Fibroblast of skin of back (primary cell): ENCODE measurements around the gene PROSER3.
A peak's percentile ranks its signal among the peaks of the same experiment; 100 is the strongest.
"Not testable (repeated sequence)": the region's sequence is repeated elsewhere in the genome, so short reads cannot be mapped to it uniquely, and the experiment has no call there.

Experiments
- DNase-seq: peaks from one replicate; pipeline ENCODE4 v3.0.0-alpha.2; 2013

Gene PROSER3

DNA sequence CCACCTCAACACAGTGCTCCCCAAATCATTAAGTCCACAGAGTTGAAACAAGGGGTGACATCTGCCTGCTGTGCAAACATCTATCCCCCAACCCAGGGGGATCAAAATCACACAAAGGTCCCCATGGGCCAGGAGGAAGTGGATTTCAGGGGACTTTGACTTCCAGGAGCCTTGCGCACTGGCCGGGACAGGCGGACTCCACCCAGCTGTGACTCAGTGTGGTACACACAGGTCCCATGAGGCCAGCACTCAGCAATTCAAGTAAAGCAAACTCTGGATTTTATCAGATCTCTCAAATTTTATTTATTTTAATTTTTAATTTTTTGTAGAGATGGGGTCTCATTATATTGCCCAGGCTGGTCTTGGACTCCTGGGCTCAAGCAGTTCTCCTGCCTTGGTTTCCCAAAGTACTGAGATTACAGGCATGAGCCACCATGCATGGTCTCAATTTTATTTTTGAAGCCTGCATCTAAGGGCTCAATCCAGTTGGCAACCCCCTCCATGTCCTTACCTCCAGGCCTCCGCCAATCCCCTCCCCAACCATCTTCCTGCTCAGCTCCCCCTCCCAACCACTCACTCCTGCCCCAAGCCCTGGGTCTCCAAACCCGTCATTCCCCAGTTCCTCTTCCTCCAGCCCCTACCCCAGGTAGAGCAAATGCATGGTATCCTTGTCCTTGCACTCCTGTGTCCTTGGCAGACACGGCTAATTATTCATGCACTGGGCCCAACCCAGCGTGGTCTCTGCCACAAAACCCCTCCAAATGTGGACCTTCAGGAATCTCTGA is 35.6 kb downstream of the PROSER3 start:
- peak; percentile 50 for DNase-seq

DNA sequence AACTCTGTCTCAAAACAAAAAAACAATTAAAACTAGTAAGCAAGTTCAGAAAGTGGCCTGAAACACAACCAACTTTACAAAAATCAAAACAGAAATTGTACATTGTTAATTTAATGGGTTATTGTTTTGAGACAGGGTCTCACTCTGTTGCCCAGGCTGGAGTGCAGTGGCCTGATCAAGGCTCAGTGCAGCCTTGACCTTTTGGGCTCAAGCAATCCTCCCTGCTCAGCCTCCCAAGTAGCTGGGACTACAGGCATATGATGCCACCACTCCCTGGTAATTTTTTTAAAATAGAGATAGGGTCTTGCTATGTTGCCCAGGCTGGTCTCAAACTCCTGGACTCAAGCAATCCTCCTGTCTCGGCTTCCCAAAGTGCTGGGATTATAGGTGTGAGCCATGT is 37.6 kb downstream of the PROSER3 start:
- DNase-seq, result not testable (repeated sequence)

DNA sequence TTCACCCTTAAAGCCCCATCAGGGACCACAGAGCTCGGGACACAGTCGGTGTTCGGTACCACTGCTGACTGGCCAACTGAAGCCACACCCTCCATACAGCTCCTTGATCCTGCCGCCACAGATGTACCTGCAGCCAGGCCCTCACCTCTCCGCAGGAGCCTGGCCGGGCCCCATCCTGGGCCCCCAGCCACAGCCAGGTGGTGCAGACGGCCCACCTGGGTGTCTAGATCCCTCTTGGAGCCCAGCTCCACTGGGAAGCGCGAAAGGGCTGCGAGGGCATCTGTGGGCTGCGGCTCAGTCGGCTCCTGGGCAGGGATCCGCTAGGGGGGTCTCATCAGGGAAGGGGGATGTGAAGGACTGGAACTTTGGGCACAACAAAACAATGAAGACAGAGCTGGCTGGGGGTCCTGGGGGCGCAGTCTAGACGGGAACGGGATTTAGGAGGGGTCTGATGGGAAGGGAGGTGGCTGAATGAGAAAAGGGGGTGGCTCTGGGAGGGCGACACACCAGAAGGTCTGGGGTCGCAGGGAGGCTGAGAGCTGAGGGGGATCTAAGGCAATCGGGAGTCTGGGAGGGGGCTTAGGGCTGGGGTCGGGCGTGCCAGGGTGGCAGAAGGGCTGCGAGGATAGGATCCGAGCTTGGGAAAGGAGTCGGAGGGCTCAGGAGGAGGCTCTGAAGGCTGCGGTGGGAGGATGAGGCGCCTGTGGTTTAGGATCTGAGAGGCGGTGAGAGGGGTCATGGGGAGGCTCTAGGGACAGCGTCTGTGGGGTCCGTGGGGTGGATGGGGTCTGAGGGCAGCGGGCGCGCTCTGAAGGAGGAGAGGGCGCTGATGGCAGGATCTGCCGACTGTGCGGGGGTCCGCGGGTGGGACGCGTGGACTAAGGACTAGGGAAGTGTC is 38.9 kb downstream of the PROSER3 start:
- DNase-seq, result no peak

DNA sequence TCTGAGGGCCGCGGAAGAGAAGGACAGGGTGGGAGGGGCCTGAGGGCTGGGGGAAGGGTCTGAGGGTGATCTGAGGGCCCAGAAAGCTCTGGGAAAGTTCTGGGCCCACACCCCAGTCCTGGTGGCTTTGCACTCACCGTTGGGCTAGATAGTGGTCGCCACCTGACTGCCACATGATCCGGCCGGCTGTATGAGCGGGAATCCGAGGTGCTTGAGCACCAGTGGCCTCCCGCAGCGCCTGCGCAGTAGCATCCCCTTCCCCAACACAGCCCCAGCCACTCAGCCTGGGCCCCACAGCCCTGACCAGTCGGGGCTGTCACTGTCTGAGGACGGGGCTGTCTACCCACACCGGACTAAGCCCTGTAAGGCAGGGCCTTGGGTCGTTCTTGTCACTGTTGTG is 39.7 kb downstream of the PROSER3 start:
- no peak for DNase-seq

DNA sequence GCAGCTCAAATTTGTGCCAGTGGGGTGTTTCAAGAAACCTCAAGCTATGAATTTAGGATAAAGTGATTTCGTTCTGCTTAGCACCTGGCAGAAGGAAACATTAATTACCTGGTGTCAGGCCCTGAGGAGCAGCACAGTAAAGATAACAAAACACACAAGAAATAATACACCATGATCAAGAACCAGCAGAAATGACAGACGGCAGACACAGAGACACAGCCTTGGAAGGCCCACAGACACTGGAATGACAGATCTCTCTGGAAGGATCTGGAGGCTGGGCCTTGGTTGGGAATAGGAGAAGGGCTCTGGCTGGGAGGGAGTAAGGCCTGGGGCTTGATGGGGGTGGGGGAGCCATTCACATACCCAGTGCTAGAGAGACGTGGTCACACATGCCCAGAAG is 43.9 kb downstream of the PROSER3 start:
- no peak for DNase-seq

DNA sequence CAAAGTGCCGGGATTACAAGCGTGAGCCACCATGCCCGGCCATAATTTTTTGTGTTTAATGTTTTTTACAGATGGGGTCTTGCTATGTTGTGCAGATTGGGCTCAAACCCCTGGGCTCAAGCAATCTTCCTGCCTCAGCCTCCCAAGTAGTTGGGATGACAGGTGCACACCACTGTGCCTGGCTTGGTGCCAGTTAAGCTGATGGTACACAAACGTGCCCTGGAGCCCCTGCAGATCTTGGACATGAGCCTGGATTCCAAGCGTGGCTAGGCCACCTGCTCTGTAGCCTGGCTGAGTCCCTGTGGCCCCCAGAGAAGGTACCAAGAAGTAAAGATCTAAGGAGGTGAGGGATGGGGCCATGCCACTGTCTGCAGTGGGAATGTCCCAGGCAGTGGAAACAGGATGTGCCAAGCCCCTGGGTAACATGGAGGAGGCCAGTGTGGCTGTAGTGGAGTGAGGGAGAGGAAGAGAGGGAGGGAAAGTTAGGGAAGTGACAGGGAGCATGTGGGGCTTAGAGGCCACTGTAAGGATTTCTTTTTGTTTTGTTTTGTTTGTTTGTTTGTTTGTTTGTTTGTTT is 47.6 kb downstream of the PROSER3 start:
- DNase-seq, result no peak

DNA sequence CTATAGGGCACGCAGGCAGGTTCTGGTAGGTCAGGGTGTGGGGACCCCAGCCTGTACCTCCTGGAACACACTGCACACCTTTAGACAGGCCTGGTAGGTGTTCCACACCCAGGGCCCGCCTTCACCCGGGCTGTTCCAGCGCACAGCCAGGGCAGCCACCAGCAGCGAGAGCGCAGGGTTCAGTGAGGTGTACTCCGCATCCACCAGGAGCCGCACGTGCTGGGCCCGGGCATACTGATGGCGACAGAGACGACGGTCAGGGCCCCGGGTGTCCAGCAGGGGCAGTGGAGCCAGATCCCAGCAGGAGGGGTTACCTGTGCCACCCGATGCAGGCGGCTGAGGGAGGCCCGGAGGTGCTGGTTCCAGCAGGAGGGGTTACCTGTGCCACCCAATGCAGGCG is 48.6 kb downstream of the PROSER3 start:
- no peak for DNase-seq

DNA sequence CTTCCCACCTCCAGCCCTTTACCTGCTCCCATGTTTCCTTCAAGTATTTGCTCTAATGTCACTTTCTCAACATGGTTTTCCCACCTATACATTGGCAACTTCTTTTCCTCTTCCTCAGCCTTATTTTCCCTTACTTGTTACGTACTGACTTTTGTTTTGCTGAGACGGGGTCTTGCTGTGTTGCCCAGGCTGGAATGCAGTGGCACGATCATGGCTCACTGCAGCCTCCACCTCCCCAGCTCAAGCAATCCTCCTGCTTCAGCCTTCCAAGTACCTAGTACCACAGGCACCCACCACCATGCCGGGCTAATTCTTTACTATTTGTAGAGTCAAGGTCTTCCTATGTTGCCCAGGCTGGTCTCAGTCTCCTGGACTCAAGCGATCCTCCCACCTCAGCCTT is 49.7 kb downstream of the PROSER3 start:
- DNase-seq, result no peak

DNA sequence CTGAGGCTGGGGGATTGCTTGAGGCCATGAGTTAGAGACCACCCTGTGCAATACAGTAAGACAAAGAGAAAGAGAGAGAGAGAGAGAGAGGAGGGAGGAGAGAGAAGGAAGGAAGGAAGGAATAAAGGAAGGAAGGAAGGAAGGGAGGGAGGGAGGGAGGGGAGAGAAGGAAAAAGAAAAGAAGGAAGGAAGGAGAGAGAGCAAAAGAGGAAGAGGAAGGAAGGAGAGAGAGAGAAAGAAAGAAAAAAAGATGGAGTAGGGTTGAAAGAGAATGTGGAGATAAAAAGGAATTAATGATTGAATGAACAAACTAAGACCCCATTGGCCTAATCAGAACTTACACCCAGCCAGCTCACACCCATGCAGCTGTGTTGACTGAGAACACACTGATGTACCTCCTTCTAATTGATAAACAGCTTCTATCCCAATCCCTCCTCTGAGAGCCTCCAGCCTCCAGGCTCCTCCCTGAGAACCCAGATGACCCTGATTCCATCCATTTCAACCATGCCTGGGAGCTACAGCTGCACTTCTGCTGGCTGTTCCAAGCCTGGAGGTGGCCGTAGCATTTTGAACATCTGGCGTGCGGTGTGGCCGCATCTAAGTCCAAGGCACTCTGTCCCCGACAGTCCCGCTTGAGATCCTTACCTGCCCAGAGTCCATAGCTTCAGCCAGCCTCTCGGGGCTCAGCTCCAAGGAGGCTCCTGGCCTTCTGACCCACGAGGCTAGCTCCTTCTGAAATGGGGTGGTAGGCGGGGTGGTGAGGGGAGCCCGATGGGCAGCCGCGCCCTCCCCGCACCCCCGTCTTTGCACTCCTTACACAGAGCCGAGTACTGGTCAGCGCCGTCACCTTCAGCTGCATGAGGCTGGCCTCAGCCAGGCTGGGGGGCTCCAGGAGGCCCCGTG is 53.6 kb downstream of the PROSER3 start:
- DNase-seq, result no peak

DNA sequence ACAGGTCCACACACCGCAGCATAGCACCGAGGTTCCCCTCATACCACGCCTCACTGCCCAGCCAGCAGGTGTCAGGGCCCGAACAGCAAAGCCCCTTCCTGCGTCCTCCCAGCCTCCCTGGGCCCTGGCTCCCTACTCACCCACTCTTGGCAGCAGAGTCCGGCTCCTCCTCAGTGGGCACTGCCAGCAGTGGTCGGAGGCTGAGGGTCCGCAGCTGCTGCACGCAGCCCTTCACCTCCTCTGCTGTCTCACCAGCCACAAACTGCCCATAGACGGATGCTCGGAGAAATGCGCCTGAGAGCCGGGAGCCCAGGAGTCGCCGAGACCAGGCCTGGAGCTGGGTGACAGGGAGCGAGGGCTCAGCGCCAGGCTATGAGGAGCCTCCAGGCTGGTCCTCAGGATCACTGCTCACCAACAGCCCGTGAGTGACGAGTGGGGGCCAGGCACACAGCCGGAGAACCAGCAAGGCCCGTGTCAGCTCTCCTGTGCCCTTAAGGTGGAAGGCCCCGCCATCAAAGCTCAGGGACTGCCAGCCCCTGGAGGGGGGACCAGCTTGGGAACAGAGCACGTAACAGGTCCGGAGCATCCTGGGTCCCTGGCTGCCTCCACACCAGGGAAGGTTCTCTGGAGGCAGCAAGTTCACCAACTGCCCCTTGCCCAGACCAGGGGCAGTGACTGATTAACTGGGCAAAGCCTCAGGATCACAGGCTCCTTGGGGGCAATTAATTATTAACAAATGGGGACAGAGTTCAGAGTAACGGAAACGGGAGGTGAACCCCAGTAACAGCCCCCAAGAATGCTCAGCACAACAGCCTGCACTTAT is 54.5 kb downstream of the PROSER3 start, which contains the start of gene PRODH2:
TSS of gene PRODH2 (minus strand) at position 626 of the 823 bp plus-strand sequence. CDS start at position 586, 40 bp downstream.
- DNase-seq, result no peak

DNA sequence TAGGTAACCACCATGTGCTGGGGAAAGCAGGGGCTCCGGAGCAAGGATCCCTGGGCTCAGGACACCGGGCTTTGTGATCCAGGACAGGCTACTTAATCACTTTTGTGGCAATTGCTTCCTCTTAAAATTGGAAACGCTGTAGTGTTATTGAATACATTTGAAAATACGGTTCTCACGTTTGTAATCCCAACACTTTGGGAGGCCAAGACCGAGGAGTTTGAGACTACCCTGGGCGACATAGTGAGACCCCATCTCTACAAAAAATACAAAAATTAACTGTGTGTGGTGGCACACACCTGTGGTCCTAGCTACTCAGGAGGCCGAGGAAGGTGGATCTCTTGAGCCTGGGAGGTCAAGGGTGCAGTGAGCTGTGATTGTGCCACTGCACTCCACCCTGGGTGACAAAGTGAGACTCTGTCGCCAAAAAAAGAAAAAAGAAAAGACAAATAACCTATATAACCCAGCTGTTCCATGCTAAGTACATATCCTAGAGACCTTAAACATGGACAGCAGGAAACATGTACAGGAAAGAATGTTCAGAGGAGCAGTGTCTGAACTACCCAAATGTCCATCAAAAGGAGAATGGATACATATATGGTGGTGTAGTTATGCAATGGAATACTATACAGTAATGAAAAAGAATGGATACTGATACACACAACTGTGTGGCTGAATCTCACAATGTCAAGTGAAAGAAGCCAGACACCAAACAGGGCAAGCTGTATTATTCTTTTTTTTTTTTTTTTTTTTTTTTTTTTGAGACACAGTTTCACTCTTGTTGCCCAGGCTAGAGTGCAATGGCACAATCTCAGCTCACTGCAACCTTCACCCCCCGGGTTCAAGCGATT is 55.3 kb downstream of the PROSER3 start:
- DNase-seq, result no peak

DNA sequence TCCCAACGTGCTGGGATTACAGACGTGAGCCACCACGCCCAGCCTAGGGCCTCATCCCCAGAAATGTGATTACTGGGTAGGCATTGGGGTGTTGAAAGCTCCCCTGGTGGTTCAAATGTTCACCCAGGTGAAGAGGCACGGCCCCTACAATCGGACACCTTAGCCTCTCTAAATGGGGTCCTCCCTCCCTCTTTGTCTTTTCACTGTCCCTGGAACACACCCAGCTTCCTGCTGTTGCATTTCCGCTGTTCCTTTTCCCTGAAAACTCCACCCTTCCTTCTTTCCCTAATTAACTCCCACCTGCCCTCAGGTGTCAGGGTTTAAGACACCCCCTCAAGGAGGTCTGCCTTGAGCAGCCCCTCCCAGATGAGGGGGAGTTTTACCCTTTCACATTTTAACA is 58.3 kb downstream of the PROSER3 start:
- no peak for DNase-seq

DNA sequence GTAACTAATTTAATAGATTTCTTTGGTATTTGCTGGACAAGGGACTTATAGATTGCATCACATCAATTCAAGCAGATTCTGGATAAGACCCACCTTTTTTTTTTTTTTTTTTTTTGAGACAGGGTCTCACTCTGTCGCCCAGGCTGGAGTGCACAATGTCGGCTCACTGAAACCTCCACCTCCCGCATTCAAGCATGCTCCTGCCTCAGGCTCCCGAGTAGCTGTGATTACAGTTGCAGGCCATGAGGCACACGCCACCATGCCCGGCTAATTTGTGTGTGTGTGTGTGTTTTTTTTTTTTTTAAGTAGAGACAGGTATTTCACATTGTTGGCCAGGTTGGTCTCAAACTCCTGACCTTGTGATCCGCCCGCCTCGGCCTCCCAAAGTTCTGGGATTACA is 58.9 kb downstream of the PROSER3 start:
- no peak for DNase-seq

DNA sequence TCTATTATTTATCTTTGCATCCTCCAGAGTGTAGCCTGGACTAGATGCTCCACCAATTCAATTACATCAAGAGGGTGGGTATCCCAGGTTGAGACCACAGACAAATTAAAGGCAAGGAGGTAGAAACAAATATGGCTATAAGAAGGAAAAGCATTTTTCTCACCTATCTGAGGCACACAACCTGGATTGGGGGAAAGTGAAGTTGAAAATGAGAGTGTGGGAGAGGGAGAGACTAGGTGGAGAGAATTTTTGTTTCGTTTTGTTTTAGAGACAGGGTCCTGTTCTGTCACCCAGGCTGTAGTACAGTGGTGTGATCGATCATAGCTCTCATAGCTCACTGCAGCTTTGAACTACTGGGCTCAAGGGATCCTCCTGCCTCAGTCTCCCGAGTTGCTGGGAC is 60.5 kb downstream of the PROSER3 start:
- no peak for DNase-seq
